Measurements from ENCODE around the gene OR4X1. TPM values are rescaled to one million over a fixed set of nuclear protein-coding genes. Genes with fewer than 3 reads are reported as not detected.

The OR4X1 gene
- total and polyA plus RNA-seq, 2 of the 8 experiments (the other 6 are each of a cell fraction or from before 2014, with no cell fraction given) = not detected

DNA sequence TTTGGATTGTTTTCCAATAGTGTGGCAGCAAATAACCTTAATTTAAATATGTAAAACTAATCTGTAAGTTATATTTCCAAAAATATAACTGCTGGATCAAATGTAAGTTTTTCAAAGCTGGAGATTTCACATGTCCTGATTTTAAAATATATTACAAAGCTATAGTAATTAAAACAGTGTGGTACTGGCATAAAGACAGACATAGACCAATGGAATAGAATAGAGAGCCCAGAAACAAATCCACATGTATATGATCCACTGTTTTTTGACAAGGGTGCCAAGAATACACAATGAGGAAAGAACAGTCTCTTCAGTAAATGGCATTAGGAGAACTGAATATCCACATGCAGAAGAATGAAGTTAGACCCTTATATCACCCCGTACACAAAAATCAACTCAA lies 14.8 kb upstream of the OR4X1 start (continued):
- TF ChIP-seq SIN3A (conservative IDR thresholded peaks at IDR 0.05 in 1 of 2, IDR thresholded peaks at IDR 0.05 in 1 of 2; ENCODE audit: low read depth in 1 of 2, low read length in 2 of 2) (no peak), SAP30 (IDR thresholded peaks at IDR 0.05; ENCODE audit: insufficient read depth, insufficient replicate concordance, low read length) (no peak), KDM4A (IDR thresholded peaks at IDR 0.05; ENCODE audit: low read depth, low read length, severe bottlenecking) (no peak), RFX5 (IDR thresholded peaks at IDR 0.05; ENCODE audit: borderline replicate concordance, low read depth, low read length) (no peak)
